G401.6 (cell line): Measurements from ENCODE around the gene MEI1.
"Not testable (repeated sequence)": the region's sequence is repeated elsewhere in the genome, so short reads cannot be mapped to it uniquely, and the experiment has no call there.

Experiments used
- FAIRE-seq: peaks from 2 replicates; lab custom pipeline; 2012; peaks lifted over from hg19 to GRCh38; lab: Jason Lieb, UNC

Gene MEI1

DNA sequence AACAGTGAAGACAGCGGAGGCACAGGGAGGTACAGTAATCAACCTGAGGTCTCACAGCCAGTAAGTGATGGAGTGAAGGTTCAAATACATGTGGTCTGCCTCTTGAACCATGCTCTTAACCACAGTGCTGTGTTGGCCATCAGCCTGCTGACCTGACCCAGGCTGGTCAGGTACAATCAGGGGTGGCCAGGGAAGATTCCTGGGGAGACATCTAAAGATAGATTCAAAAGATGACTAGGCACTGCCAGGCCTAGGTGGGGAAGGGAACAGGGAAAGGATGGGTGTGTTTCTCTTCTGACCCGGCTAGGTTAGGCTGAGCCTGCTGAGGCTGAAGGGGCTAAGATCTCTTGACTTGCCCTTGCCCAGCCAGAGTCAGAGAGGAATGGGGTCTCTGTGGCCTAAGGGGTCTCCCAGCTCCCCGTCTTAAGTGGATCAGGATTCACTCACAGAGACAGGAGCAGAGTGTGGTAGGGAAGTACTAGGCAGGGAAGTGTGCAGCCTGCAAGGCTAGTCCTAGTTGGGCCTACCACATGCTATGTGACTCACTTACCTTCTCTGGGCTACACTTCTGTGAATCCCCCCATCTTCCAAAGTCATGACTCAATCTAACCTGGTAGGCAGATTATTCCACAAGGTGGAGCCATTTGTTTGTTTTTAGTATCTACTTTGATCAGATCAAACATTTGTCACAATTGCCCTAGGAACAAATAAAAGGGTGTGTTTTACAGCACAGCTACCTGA lies 123.2 kb downstream of the MEI1 start:
- FAIRE-seq = peak; percentile 87

DNA sequence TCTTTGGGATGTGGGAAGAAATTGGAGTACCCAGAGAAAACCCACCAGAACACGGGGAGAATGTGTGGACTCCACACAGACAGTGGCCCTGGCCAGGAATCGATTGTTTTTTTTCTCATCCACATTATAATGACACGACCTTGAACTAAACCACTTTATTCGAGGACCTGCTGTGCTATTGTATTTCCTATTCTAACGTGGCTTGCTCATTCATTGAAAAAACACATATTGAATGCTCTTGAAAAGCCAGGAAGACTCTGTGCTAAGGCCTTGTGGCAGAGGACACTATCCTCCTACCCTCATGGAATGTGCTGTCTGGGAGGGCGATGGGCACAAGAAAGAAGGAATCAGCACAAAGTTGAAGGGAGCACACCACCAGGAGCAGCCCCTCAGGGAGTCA lies 124.5 kb downstream of the MEI1 start:
- no peak for FAIRE-seq

DNA sequence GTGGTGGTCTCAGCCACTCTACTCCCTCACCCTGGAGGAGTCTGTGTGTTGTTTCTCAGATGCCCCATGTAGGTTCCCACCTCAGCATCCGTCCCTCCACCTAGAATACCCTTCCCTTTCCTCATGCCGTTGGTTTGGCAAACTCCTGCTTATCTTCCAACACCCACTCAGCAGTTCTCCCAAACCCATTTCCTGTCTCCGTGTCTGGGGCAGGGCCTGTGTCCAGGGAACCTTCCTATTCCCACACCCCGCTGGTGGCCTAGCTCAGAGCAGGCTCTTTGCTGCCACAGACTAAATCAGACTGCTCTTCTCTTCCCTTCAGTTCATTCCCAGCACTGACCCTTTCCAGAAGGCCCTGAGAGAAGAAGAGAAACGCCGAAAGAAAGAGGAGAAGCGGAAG lies 126.1 kb downstream of the MEI1 start:
- no peak for FAIRE-seq

DNA sequence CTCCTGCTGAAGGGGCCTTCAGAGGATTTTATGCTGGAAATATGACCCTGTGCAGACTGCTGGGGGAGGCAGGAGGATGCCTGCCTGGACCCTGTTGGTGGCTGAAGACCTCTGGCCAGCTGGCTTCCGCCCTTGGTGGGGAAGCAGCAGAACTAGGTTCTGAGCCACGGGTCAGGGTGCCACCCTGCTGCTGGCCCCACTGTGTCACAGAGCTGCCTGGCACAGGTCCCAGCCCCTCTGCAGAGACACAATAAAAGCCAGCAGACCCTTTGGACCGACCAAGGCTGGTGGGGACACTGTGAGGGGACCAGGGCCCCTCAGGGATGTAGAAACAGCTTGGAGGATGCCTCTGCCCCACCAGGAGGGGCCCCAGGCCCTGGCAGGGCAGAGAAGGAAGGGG lies 126.7 kb downstream of the MEI1 start:
- FAIRE-seq = no peak

DNA sequence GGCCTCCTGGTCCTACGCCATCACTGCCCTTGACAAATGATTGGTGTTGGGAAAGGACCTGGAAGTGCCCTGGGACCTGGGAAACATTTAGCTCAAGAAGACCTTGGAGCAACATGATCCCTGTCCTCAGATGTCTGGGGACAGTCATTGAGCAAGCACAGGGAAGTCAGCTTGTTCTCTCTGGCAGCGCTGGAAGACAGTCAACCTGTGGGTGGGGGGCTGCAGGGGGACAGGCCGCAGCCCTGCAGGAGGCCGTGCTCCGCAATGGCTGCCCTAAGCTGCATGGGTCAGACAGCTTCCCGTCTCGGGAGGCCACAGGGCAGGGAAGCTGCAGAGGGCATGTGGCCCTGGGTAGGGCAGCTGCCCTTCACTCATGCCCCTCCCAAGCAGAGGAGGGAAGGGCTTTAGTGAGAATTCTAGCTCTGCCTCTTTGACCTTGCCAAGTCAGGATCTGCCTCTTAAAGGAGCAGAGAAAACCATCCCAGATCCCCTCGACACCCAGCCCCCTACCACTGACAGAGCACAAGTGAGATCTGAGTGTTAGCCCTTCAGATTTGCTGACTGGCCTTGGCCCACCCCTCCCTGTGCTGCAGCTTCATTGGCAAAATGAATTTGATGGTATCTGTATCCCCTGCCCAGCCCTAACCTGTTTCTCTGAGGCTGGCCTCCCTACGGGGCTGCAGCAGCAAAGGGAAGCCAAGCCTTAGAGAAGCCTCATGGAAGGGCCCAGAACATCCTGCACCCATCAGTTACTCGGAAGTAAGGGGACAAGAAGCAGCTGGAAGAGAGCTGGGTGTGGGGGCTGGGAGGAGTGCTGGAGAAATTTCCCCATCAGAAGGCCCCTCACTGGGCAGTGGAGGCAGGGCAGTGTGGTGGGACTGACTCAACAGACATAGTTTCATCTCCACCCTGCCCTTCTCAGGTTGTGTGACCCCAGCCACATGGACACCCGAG lies 127.4 kb downstream of the MEI1 start:
- no peak for FAIRE-seq

DNA sequence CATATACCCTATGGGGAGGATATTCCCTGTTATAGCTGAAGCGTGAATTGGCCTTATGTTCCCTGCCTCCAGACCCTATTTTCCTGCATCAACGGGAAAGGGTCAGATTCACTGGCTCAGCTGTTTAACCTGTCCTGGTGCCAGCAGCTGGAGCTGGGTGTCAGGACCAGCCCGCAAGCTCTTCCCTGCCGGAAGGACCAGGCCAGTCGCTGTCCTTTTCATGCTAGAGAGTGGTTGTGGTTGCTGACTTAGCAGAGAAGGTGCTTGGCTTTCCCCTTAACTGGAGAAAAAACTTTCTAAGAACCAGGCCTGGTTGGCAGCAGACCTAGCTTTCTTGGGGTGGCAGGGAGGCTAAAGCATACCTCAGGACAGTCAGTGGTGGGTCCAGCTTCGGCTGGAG lies 128.4 kb downstream of the MEI1 start:
- FAIRE-seq = no peak

DNA sequence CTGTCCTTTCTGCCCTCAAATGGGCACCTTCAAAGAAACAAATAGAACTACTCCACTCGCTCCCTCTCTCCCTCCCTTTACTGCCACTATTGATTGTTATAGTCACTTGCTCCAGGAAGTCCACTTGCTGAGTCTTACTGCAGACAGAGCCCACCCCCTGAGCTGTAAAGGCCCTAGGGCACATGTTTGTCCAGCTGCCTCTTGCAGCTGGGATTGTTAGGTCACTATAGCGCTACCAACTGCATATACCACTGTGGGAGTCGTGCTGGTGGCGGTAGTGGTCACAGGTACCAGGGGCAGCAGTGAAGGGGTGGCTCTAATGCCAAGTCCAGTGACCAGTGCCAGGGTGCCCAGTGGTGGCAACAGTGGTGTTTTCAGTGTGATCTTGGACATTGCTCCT lies 129.2 kb downstream of the MEI1 start:
- no peak for FAIRE-seq

DNA sequence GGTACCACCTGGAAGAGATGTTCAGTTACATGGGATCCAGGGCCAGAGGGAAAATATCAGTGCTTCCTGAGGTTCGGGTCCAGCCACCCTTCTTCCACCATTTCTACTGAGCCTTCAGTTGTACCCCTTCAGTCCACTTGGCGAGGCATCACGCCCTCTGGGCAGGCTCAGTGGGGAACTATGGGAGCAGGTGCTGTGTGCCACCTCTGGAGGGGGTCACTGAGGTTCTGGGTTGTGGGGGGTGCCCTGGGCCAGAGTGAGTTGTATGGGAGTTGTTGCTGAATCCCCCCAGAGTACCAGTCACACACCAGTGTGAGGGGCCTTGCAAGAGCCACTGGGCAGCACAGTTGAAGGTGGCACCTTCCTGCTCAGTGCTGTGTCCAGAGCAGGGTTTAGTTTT lies 130.9 kb downstream of the MEI1 start:
- FAIRE-seq = no peak

DNA sequence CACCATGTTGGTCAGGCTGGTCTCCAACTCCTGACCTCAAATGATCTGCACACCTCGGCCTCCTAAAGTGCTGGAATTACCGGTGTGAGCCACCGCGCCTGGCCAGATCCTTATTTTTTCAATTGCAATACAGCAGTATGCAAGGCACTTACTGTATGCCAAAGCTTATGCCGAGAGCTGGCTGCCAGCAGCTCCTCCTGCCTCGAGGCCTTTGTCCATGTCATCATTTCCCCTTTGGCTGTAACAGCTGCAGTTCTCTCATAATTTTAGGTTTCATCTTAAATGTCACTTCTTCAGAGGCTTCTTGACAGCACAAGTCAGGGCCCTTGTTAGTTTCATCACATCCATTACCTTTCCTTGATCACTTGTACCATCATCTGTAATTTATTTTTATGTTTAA lies 132.1 kb downstream of the MEI1 start:
- FAIRE-seq = no peak

DNA sequence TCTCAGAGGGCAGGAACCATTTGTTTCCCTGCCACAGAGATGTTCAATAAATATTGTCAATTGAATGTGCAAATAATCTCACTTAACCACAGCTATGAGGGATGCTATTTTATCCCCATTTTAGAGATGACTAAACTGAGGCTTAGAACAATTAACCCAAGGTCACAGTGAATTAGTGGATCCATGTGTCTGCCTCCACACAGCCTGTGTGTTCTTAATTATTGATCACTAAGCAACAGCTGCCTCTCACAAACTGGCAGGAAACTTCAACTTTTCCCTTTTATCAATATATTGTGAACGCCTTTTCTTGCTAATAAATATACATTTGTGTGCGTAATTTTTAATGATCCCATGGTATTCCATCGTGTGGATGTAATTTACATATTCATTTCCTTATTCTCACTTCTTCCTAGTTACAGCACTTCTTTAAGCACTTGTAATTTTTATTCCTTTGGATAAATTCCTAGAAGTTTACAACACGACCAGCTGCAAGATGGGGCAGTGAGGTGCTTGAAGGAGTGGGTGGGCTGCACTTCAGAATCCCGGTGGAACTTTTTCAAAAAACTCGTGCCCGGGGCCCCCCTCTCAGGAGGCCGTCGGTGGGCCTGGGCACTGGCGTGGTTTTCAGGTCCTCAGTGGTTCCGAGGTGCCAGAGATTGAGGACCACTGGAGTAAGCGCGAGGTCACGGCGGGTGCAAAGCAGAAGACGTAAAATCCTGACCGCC lies 132.7 kb downstream of the MEI1 start:
- no peak for FAIRE-seq

DNA sequence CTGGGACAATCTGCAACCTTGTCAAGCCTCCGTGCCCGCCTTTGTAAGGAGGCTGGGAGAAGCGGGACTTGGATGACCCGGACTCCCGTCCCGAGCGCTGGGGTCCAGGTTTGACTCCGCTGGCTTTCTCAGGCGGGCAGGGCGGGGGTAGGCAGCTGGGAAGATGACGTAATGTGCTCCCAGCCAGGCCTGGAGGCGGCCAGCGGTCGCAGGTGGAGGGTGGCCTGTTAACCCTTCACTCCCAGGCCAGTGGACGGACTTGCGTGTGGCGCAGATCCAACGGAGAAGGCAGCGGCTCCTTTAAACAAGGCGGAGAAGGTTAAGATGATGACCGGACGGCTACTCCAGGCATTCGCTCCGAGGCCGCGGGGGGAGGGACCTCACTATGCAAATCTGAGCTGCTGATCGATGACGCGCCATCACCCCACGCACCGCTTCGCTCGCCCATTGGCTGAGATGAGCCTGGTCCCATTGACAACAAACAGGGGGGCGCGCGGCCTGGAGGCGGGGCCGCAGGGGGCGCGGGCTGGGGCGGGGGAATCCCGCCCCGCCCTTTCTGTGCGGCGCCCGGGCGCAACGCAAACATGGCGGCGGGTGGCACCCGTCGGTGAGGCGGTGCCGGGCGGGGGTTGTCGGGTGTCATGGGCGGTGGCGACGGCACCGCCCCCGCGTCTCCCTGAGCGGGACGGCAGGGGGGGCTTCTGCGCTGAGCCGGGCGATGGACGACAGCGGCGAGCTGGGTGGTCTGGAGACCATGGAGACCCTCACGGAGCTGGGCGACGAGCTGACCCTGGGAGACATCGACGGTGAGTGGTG lies 133.5 kb downstream of the MEI1 start, which contains the start of gene SREBF2:
Gene SREBF2 (plus strand): TSS at position 553 of the 816 bp plus-strand sequence. CDS start 166 bp downstream, at position 719.
- peak; percentile 98 for FAIRE-seq

DNA sequence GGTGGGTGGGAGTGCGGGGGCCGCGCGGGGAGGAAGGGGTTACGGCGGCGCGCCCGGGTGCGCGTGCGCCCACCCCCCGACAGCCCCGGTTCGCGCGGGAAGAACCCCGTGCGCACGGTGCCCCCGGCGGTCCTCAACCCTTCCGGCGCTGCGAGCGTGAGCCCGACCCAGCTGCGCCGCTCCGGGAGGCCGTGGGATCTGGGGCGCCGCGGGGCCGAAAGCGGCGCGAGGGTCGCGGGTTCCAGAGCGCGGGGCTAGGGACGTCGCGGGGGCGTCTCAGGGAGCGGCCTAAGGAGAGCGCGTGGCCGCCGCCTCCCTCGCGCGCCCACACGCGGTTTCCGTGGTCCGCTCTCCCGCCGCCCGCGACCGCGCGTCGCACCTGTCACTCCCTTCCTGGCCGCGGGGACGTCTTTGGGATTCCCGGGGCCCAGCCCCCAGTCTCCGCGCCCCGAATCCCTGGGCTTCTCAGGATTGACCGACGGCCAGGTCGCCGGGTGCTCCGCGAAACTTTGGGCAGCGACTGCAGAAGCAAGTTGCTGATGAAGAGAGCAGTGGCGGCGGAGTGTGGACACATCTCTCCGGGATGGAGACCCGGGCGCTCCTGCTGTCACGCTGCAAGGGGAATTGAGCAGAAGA lies 134.2 kb downstream of the MEI1 start:
- FAIRE-seq = no peak

DNA sequence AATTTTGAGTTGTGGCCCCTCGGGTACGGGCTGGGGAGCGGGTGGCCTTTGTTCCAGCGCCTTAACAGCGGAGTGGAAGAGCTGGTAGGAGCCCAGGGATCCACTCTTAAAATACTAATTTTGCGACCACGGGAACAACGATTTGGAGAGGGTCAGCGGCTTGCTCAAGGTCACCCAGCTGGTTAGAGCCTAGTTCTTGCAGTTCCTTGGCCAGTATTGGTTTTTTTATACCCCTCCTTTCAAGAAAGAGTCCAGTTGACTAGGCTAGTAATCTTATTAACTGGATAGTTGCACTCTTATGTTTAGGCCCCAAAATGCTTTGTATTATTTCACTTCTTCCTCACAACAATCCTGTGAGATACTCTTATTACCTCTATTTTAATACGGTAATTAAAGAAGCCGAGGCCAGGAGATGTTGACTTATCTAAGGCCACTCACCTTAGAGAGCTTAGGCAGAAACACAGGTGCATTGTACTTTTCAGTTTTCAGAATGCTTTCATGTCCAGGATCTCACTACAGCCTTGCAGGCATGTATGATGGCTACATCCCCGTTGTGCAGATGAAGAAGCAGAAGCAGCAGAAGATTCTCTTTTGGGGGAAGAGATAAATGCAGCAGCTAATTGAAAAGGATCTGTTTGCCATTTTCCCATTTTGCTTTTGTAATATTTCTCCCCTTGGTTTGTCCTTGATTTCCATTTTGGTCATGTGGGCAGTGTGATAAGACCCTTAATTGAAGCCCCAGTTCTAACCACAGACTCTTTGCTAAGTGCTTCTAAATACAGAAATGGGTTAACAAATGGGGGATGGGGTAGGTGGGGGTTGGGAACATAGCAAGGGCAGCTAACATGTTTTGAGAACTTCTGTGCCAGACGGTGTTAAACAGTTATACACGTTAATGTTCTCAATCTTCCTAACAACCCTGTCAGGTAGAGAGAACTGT lies 135.0 kb downstream of the MEI1 start:
- FAIRE-seq = no peak

DNA sequence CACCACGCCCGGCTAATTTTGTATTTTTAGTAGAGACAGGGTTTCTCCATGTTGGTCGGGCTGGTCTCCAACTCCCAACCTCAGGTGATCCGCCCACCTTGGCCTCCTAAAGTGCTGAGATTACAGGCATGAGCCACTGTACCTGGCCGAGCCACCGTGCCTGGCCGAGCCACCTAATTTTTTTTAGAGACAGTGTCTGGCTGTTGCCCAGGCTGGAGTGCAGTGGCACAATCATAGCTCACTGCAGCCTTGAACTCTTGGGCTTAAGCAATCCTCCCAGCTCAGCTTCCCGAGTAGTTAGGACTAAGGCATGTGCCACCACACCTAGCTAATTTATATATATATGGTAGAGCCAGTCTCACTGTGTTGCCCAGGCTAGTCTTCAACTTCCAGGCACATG lies 136.2 kb downstream of the MEI1 start:
- not testable (repeated sequence) for FAIRE-seq

DNA sequence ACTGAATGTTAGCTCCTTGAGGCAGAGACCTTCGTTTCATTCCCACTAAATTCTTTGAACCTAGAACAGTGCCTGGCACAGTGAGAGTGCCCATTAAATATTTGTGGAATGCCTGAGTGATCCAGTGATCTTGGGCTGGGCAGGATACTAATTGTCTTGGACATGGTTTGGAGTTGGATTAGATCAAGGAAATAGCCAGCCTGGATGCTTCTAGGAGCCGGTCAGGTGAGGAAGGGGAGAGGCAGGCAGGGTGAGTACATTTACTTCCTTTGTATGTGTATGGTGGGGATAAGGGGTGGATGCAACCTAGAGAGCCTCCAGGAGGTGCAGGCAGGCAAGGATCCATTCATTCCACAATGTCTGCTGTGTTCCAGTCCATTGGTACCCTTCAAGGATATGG lies 137.2 kb downstream of the MEI1 start:
- no peak for FAIRE-seq

DNA sequence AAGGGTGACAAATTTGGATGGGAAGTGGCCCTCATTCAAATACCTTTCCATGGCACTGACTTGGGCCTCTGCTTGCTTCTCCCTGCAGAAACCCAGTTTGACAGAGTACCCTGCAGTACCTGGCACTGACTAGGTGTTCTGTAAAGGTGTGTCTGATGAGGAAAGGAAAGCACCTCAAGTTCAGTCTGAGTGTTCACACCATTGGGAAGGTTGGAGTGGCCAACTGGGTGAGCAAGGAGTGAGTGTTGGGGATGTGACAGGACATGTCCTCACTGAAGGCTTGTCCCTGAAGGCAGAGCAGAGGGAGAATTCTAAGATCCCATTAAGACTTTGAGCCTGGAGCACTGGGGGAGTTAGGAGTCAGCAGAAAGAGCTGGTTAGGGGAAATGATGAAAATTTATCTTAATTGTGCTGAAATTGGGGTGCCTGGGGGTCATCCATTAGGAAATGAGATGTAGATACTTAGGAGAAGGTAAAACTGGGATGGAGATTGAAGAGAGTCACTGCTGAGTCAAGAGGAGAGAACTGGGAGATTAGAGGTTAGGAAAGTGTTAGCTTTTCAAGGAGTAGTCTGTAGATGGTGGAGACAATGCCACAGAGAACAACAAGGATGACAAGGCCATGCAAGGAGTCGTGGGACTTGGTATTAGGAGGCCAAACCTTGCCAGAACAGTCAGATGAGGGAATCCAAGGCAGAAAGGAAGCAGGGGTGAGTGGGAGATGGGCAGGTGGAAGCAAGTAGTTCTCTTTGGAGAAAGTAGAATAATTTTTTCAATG lies 139.7 kb downstream of the MEI1 start:
- FAIRE-seq = no peak

DNA sequence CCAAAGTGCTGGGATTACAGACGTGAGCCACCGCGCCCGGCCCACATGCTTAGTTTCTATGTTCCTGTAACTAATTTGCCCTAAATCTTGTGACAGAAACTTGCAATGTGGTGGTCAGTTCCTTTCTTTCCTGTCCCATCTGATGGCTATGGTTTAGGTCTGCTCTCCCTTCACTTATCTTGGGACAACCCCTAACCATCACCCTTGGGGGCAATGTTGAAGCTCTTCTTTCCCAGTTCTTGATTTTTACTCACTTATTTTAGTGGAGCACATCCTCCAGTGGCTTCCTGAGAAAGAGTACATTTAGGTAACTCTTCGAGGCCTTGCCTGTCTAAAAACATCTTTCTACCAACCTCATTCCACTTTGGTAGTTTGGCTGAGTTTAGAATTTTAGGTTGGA lies 140.9 kb downstream of the MEI1 start:
- no peak for FAIRE-seq

DNA sequence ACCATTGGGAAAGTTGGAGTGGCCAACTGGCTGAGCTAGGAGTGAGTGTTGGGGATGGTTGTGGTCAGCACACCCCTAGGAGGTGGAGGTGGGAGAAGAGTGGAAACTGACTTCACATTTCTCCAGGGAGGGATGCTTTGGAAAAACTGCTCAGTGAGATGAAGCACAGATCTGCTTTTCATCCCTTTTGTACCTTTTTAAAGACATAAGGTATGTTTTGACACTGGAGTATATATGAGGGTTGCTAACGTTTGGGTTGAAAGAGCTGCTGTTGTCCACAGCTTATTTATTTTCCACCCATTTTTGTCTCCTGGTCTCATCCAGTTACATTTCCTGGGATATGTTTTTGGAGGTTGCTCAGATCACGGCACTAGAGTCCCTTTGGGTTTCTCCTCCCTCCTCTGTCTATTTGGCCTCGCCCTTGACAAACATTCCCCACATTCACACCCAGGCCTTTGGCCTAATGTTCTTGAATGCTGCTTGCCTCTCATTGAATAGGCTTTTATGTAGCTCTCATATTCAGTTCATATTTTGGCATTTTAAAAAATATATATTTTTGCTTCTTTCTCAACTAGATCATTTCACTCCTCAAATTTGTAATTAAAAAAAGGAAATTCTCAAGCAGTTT lies 141.9 kb downstream of the MEI1 start:
- no peak for FAIRE-seq
